NOMO-1 treated with DMSO at 0.1 percent for 48 hours (cell line): Measurements from ENCODE around the gene PSMD11.
A peak's percentile ranks its signal among the peaks of the same experiment; 100 is the strongest.

ENCODE experiments used
- DNase-seq: peaks from one replicate; lab custom pipeline; 2025; ENCODE audit not compliant: unreplicated experiment; lab: John Stamatoyannopoulos, UW

Gene PSMD11

GRCh38 chr17:32463304-32463703 is 19.0 kb downstream of the PSMD11 start:
- no peak for DNase-seq

- DNase-seq, result no peak
These were observed 20.1 kb downstream of the PSMD11 start for GRCh38 chr17:32464374-32464773.

GRCh38 chr17:32467949-32468348 is 23.6 kb downstream of the PSMD11 start:
- DNase-seq, result no peak

- no peak for DNase-seq
These were observed 26.3 kb downstream of the PSMD11 start for GRCh38 chr17:32470405-32471167.

GRCh38 chr17:32471652-32472051 is 27.3 kb downstream of the PSMD11 start:
- DNase-seq, result no peak

GRCh38 chr17:32475258-32475657 is 30.9 kb downstream of the PSMD11 start:
- DNase-seq, result no peak

- DNase-seq, result no peak
These were observed 32.9 kb downstream of the PSMD11 start for GRCh38 chr17:32477220-32477619.

GRCh38 chr17:32479074-32479617 is 34.8 kb downstream of the PSMD11 start:
- DNase-seq, result no peak

- DNase-seq, result no peak
These were observed 36.9 kb downstream of the PSMD11 start for GRCh38 chr17:32481193-32481592.

GRCh38 chr17:32482568-32483320 is 38.4 kb downstream of the PSMD11 start:
- no peak for DNase-seq

- peak; percentile 58 for DNase-seq
These were observed 39.2 kb downstream of the PSMD11 start for GRCh38 chr17:32483451-32484019.

GRCh38 chr17:32484041-32484461 is 39.7 kb downstream of the PSMD11 start:
- no peak for DNase-seq

- no peak for DNase-seq
These were observed 40.3 kb downstream of the PSMD11 start for GRCh38 chr17:32484628-32485027.

GRCh38 chr17:32485261-32486110 is 41.2 kb downstream of the PSMD11 start:
- DNase-seq, result no peak

- DNase-seq, result peak; percentile 59
These were observed 41.9 kb downstream of the PSMD11 start for GRCh38 chr17:32486111-32486700.

GRCh38 chr17:32486701-32487472 is 42.6 kb downstream of the PSMD11 start, which contains the start of gene CDK5R1:
CDK5R1 (plus strand) TSS chr17:32486993; CDS start chr17:32487621, 628 bp downstream.
- peak; percentile 53 for DNase-seq

GRCh38 chr17:32487473-32488176 is 43.3 kb downstream of the PSMD11 start:
- no peak for DNase-seq

GRCh38 chr17:32488177-32488542 is 43.9 kb downstream of the PSMD11 start:
- DNase-seq, result no peak

- no peak for DNase-seq
These were observed 44.4 kb downstream of the PSMD11 start for GRCh38 chr17:32488604-32489180.
